Glomerular visceral epithelial cell (primary cell): ENCODE results near the gene RAMP1.
"Not testable (repeated sequence)": the region's sequence is repeated elsewhere in the genome, so short reads cannot be mapped to it uniquely, and the experiment has no call there.

ENCODE experiments used
- DNase-seq: peaks from one replicate; pipeline ENCODE4 v3.0.0-alpha.2; 2016; ENCODE audit errors: extremely low spot score

Gene RAMP1

DNA sequence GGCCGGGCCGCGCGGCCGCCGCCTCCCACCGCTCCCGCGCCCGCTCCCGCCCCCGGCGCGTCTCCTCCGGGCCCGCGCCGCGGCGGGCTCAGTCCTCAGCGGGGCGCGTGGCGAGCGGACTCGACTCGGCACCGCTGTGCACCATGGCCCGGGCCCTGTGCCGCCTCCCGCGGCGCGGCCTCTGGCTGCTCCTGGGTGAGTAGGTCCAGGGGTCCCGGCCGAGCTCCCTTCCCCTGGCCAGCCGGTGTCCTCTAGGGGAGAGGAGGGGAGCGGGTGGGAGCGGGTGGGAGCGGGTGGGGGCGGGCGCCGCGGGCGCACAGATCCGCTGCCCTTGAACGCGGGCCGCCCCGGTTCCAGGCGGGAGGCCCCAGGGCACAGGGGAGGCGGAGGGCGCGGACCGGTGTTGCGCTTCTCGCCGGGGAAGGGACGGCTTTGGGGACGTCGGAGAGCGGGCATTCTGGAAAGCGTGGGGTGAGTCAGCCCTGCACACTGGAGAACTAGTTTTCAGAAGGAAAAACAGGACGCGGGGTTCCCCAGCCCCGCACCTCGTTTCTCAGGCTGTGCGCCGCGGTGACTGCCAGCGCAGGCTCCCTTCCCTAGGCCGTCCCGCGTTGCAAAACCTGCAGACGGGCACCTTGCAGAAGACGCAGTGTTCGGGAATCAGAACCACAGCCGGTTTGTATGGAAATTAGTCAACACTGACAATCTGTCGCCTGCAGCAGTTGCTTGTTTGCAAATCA lies at the start of gene RAMP1:
TSS of gene RAMP1 (plus strand) at position 91 of the 740 bp plus-strand sequence. CDS start at position 144, 53 bp downstream.
- no peak for DNase-seq

DNA sequence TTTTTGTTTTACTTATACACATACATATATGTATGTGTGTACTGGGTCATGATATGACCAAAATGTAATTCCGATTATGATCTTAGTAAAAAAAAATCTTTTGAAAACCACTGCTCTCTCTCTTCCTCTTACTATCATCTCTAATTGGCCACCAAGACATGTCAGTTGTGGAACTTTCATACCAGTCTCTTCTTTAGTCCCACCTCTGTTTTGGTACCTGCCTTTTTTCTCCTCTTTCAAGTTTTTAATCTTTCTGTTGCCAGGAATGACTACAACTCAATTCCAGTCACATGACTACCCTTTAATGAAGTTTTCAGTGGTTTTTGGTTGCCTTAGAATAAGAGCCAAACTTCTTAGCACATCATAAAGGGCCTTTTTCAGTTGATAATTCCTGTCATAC lies 43.8 kb upstream of the RAMP1 start:
- no peak for DNase-seq

DNA sequence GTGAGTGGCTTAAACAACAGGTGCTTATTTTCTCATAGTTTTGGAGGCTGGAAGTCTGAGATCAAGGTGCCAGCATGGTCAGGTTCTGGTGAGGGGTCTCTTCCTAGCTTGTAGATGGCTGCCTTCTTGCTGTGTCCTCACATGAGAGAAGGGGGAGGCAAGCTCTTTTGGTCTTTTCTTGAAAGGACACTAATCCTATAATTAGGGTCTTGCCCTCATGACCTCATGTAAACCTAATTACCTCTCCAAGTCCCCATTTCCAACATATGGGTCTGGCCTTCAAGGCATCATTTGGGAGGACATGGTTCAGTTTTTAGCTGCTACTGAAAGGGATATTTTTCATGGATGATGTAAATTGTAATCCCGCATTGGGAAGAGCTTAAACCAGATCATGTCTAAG lies 42.9 kb upstream of the RAMP1 start:
- DNase-seq, result no peak

DNA sequence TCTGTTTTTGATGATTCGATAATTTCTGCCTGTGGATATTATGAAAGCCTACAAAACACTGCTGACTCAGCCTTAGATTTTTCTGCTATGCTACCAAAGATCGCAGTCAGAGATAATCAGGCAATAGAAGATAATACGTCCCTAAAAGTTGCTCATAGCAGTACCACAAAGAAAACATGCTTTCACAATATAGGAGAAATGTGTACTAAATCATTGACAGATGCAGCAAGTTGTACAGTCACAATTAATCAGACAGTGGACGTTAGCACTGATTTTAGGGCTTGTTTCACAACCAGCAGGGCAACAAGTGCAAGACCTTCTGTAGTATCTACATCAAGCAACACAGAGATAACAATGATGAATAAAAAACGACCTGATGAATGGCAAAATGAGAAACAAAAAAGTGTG lies 41.4 kb upstream of the RAMP1 start:
- DNase-seq, result no peak

DNA sequence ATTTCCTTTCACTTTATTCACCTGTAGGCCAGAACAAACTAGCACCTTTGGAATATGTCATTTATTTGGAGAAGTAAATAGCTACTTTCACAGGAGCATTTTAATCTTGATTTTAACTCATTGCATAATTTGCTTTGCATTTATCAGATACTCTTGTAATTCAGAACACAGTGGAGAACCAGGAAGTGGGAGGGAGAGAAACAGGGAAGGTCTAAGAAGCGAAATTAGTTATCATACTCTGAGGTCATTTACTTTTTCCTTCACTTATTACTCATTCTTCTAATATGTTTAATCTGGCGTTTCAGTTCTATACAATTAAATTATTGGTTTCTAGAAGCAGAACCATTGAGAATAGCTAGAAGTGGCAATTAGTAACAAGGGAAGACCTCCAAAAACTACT lies 40.2 kb upstream of the RAMP1 start:
- no peak for DNase-seq

DNA sequence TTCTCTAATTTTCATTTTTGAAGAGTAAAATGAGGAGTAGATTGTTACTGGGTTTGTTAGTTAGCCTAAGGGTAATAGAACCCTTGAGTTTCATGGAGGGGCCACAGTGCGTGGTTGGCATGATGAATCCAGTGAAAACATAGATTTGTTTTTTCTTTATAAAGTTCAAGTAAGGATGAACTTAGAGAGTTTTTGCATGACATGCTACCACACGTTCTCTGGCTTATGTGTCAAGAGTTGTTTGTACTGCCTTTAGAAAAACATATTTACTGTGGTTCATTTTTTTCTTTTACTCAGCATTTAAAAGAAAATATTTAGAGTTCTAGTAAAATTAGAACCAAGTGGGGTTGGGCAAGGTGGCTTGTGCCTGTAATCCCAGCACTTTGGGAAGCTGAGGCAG lies 39.0 kb upstream of the RAMP1 start:
- no peak for DNase-seq

DNA sequence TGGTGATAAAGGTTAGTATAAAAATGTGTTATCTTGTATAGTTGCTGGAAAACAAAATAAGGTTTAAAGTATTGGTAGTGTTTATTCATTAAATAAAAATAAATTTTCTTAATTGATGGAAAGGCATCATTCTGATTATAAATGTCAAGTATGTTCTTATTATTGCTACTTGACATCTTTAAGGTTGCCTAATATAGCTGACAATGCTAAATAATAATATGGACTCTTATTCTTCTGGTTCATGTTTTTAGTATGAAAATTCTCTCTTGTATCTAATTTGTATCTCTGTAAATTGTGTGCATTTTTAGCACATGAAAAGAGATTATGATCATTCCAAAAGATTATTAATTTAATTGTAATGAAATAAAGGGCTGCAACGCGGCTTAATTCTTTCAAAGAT lies 35.9 kb upstream of the RAMP1 start:
- no peak for DNase-seq

DNA sequence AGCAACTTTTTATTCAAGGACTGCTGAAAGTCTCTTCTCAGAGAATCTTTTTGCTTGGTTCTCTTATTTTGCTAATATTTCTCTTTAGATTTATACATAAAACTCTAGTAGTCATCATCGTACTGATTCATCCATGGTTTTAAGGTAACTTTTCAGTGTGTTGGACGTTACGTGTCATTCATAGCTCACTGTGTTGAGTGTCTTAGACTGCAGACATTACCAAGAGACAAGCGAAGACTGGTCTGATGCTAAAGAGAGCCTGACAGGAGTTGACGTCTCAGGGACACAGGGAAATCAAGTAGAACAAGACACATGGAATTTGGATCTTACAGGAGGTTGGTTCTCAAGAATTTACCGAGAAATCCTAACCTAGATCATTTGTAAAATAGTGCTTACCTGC lies 35.3 kb upstream of the RAMP1 start:
- no peak for DNase-seq

DNA sequence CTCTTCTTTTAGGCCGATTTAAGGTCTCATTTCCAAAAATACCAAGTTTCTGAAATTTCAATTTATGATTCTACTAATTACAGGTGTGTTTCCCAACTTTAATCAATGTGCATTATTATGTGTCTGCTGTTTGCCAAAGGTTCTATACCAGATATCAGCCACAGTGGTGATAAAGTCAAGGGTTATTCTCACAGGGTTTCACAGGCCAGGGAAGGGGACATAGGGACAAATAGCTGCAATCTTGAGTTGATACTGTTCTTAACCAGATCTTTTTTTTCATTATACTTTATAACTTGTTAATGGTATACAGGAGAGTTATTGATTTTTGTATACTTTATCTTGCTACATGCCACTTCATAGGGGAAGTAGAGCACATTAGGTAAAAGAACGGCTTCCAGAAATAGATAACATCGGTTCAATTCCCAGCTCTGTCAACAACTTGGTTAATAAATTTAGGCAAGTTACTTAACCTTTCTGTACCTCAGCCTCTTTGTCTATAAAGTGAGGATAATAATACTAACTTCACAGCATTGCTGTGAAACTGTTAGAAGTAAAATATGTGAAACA lies 31.9 kb upstream of the RAMP1 start:
- no peak for DNase-seq

DNA sequence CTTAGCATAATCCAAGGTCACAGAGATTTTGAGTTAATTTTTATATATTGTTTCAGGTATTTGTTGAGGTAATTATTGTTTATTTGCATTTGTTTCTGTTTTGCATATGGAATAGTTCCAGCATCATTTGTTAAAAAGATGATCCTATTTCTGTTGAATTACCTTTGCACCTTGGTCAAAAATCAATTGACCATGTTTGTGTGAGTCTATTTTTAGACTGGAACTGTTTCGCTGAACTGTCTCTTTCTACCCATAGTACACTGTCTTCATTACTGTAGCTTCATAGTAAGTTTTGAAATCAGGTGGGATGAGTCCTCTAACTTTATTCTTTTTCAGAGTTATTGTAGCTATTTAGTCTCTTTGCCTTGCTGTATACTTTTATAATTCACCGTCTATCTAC lies 28.9 kb upstream of the RAMP1 start:
- no peak for DNase-seq

DNA sequence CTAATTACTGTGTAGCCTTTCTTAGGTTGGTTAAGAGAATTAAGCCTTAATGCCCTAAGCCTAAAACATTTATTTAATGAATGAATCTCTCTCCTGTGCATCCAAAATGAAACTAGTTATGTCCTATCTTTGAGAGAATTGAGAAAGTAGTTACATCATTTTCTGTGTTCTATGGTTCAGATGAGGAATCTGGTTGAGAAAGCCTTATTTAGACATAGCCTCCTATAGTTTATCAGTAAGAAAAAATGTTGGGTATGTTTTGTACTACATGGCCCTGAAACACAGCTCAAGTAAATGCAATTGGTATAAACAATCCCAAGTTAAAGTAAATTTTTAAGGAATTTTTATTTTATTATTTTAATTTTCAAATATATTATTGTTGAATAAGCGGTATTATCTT lies 25.9 kb upstream of the RAMP1 start:
- DNase-seq, result no peak

DNA sequence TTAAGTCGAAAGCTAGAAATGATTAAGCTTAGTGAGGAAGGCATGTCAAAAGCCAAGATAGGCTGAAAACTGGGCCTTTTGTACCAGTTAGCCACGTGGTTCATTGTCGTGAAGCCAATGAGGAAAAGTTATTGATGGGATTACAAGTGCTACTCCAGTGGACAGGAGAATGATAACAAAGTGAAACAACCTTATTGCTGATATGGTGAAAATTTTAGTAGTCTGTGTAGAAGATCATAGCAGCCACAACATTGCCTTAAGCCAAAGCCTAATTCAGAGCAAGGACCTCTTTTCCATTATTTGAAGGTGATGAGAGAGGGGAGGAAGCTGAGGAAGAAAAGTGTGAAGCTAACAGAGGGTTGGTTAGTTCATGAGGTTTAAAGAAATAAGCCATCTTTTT lies 24.1 kb upstream of the RAMP1 start:
- no peak for DNase-seq

DNA sequence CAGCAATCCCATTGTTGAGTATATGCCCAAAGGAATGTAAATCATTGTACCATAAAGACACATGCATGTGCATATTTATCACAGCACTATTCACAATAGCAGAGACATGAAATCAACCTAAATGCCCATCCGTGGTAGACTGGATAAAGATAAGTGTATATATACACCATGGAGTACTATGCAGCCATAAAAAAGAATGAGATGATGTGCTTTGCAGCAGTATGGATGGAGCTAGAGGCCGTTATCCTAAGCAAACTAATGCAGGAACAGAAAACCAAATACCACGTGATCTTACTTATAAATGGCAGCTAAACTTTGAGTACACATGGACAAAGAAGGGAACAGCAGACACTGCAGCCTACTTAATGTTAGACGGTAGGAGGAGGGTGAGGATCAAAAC lies 18.4 kb upstream of the RAMP1 start:
- no peak for DNase-seq

DNA sequence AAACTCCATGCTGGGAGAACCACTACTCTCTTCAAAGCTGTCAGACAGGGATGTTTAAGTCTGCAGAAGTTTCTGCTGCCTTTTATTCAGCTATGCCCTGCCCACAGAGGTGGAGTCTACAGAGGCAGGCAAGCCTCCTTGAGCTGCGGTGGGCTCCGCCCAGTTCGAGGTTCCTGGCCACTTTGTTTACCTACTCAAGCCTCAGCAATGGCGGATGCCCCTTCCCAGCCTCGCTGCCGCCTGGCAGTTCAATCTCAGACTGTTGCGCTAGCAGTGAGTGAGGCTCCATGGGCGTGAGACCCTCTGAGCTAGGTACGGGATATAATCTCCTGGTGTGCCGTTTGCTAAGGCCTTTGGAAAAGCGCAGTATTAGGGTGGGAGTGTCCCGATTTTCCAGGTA lies 10.5 kb upstream of the RAMP1 start:
- not testable (repeated sequence) for DNase-seq

DNA sequence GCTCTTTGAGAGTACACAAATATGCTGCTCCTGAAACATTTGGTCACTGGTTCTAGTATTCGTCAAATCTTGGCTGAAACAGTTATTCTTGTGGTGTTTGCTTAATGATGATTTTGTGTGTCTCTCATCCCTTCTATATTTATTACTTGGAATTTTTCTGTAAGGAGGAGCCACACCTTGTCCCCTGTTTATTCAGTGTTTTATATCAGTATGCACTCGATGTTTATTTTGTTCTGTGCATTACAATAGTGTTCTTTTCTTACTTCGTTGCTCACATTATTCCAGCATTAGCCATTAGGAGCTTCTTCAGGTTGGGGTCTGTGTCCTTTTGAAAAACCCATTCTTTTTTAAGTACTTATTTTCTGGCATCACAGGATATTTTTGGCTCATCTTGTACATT lies 5.1 kb upstream of the RAMP1 start:
- no peak for DNase-seq

DNA sequence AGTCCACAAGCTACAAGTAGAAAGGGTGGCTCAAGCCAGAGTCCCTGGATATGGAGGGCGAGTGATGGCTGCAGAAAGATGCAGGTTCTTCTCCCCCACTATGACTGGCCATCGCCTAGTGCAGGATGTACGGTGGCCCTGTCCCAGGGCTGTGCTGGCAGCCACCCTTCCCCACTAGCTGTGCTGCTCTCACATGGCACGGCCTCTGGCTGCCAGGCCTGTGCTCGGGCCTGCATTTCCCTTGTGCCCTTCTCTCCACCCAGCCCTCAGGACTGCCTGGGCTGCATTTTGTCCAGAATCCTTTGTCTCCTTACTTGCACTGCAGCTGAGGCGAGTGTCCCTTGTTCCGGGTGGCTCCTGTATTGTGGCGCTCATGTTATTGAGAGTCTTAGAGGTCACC lies 1.6 kb upstream of the RAMP1 start:
- DNase-seq, result no peak

DNA sequence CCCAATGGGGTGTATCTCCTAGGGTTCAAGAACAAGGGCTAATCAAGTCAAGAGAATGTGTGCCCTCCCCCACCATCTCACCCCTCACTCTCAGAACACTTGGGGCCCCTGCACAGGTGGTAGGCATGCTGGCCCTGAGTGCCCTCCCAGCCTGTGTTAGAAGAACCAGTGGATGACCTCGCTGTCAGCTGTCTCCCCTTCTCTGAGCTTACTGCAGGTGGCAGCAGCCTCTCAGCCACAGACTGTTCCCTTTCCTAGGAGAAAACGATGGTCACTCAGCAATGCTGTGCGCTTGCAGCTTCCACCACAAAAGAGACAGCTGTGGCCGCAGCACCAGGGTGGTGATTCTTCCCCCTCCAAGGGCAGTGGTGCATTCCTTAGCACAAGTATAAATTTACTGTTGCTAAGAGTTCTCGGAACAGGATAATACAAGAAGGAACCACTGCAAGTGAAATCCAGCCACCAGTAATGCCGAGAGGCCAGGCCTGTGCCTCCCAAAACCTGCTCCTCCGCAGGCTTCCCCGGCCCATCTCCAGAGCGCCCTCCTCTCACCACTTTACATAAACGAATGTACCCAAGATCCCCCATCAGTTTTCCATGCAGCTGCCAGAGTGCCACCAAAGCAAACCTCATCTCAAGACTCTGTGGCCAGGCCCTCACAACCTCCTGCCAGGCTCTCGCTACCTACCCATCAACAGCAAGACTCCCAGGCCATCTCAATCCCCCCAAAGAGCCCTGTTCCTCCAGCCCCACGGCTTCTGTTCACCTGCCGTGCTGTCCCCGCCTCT lies 935 bp upstream of the RAMP1 start:
- DNase-seq, result peak; percentile 82

DNA sequence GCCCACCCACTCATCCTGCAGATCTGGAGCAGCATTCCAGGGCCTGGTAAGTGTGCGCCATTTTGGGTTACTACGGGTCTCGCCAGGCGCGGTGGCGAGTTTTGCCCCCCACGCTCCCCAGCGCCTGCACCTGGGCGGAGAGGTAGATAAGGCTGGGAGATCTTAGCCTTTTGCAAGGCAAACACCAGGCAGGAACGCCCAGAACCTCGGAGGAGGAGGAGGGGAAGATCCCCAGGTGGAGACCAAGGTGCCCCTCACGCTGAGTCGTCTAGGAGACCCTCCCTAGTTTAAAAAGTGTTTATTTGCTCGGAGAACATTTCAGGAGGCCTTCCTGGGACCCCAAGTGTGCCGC lies 365 bp upstream of the RAMP1 start:
- no peak for DNase-seq

DNA sequence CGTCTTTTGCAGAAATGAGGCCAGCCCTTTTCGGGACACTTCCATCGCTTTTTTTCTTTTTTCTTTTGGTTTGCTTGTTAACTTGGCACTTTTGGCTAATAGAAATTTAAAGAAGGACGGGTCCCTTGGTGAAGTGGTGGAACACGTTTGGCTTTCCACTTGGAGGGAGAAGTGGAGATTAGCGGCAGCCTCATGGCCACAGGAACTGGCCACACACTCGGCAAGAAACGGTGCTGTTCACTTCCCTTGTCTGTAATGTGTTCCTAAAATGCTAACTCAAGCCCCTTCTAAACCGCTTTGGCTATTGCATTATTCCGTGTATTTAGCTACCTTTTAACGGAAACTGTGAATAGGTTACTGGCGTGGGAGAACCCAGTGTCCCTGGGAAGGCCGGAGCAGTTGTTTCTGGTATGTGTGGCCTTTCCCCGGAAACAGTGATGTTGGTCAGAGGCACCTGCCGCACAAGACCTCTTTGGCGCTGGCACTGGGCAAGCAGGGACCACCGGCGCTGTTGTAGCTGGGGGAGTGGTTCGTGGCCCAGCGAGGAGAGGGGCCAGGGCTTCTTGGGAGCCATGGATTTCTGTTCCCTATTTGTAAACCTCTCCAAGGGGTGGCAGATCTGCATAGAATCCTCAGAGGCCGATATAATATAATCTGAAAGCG lies 981 bp downstream of the RAMP1 start:
- DNase-seq, result no peak

DNA sequence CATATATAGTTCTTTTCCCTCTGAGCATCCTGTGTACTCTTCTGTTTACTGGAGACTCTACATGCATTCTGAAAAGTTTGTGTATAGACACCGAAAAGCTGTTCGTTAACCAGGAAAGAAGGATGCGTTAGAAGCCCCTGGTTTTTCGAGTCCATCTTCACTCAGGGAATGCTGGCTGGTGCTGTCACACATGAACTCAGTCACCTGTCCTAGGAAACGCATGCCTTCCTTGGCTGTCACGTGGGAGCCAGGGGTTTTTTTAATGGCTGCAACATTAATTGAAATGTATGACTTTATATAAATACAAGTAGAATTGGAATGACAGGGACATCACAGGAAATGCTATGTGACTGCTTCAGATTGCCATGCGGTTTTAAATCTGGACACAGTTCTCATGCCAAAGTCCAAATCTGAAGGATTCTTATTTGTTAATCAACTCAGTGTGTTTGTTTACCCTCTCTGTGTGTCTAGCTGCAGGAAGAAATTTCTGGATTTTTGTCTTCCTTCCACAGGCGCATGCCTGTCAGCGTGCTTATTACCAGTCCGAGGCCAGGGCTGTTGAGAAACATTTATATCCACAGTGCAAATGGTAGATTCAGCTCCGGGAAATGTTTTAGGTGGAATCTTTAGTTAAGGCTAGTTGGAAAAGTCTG lies 2.6 kb downstream of the RAMP1 start:
- DNase-seq, result no peak

DNA sequence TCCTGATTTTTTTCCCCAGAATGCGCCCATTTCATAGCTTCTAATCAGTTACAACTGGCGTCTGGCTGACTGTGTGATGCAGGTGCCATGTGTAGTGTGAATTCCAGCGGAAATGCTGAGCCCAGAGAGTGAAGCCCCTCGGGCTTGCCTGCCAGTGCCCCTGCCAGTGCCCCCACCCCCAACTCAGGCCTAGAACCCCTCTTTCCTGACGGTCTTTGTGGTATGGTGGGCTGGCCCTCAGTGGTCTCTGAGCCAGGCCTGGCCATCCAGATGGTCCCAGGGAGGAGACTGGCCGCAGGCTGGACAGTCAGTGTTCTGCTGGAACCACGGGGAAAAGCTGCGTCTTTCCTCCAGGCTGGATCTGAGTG lies 3.1 kb downstream of the RAMP1 start:
- no peak for DNase-seq

DNA sequence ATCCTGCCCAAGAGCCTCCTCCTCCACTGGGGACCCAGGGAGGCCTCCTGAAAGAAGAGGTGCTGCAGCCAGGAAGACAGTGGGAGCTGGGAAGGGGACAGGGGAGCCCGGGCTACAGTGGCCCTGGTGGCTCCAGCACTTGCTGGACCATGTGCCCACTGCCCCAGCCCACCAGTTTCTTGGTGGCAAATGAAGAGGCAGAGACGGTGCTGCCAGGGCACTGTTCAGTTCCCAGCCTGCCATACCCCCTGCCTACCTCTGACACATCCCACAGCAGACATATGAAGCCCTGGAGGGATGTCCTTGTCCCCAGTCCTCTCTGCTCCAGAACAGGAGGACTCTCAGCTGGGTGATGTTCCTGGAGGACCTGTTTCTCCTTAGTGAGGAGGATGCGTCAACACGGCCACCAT lies 3.7 kb downstream of the RAMP1 start:
- DNase-seq, result no peak
